Measurements from ENCODE around the gene FNDC3B. TPM values are rescaled to one million over a fixed set of nuclear protein-coding genes. Genes with fewer than 3 reads are reported as not detected.

FNDC3B gene
- total RNA-seq, 1 donor from 2014 or later, result 153 TPM

DNA sequence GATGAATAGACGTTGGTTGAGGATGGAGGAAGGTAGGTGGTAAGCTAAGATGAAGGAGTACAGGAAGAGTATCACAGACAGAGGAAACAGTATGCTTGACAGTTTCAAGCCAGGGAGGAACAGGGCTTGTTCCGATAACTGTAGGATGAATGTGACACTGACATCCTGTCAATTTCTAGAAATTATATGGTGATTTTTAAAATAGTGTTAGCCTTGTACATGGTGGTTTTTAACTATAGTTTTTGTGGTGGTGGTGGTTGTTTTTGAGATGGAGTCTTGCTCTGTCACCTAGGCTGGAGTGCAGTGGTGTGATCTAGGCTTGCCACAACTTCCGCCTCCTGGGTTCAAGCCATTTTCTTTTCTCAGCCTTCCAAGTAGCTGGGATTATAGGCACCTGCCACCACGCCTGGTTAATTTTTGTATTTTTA is 92.8 kb downstream of the FNDC3B start:
- Histone ChIP-seq H3K4me1 (peaks cover 98% of the 10 kb centered on the region), H3K9me3 (no peaks in the 10 kb centered on the region), H3K27ac (peak overlapping the region; percentile 83), H3K27me3 (ENCODE audit: low read depth) (no peaks in the 10 kb centered on the region), H3K4me3 (no peak overlapping the region), H3K36me3 (no peaks in the 10 kb centered on the region)
- intact Hi-C loops (cut with DNase I), result no loop called here
- no peak for DNase-seq
- TF ChIP-seq, protein P1, sequence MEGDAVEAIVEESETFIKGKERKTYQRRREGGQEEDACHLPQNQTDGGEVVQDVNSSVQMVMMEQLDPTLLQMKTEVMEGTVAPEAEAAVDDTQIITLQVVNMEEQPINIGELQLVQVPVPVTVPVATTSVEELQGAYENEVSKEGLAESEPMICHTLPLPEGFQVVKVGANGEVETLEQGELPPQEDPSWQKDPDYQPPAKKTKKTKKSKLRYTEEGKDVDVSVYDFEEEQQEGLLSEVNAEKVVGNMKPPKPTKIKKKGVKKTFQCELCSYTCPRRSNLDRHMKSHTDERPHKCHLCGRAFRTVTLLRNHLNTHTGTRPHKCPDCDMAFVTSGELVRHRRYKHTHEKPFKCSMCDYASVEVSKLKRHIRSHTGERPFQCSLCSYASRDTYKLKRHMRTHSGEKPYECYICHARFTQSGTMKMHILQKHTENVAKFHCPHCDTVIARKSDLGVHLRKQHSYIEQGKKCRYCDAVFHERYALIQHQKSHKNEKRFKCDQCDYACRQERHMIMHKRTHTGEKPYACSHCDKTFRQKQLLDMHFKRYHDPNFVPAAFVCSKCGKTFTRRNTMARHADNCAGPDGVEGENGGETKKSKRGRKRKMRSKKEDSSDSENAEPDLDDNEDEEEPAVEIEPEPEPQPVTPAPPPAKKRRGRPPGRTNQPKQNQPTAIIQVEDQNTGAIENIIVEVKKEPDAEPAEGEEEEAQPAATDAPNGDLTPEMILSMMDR (IDR thresholded peaks at IDR 0.05), result no peak
- no peak for ATAC-seq

DNA sequence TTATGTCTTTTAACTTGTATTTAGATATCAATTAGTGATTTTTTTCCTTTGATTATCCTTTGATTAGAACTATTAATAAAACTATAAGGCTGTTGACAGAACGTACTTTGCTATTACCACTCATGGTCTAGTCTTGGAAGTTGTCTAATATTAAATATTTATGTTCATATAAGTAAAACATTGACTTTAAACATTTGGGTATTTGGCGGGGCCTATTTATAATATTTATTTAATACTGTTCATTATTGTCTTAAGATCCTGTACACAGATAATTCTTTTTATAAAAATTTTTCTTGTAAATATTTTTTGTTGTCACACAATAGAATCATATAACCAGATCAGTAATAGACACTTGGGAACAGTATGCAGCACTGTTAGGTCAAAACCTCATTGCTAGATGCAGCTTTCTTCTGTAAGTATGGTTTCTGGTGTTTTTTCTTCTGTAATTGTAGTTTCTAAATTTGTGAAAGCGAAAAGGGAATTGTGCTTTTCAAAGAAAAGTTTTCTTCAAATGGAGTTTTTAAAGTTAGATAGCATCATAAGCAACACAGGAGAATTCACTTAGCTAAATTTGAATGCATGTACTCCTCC is 93.4 kb downstream of the FNDC3B start:
- Histone ChIP-seq H3K27me3 (ENCODE audit: low read depth) (no peaks in the 10 kb centered on the region), H3K4me3 (no peak overlapping the region), H3K27ac (peak overlapping the region; percentile 83), H3K36me3 (no peaks in the 10 kb centered on the region), H3K9me3 (no peaks in the 10 kb centered on the region), H3K4me1 (peaks cover 98% of the 10 kb centered on the region)
- intact Hi-C loops (cut with DNase I), result no loop called here
- TF ChIP-seq, protein P1 (IDR thresholded peaks at IDR 0.05), result no peak
- no peak for ATAC-seq
- DNase-seq, result no peak

DNA sequence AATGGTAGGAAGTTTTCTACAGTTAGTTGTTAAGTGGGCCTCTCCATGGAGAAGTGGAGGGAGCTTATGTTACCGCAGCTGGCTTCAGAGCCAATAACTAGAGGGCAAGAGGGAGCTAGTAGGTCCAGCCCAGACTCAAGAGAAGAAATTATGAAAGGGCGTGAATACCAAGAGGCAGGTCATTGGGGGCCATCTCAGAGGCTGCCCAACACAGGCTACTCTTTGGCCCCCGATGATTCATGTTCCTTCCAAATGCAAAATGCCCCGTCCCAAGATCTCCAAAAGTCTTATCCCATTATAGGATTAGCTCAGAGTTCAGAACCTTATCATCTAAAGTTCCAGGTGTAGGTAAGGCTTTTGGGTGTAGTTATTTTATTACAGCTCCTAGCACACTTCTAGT is 94.5 kb downstream of the FNDC3B start:
- TF ChIP-seq, protein P1 (IDR thresholded peaks at IDR 0.05), result no peak
- DNase-seq (no peak), ATAC-seq (no peak)
- Histone ChIP-seq H3K9me3 (no peaks in the 10 kb centered on the region), H3K4me3 (no peak overlapping the region), H3K36me3 (no peaks in the 10 kb centered on the region), H3K27ac (peak overlapping the region; percentile 46), H3K4me1 (peaks cover 98% of the 10 kb centered on the region), H3K27me3 (ENCODE audit: low read depth) (no peaks in the 10 kb centered on the region)
- intact Hi-C loops (cut with DNase I), result no loop called here

DNA sequence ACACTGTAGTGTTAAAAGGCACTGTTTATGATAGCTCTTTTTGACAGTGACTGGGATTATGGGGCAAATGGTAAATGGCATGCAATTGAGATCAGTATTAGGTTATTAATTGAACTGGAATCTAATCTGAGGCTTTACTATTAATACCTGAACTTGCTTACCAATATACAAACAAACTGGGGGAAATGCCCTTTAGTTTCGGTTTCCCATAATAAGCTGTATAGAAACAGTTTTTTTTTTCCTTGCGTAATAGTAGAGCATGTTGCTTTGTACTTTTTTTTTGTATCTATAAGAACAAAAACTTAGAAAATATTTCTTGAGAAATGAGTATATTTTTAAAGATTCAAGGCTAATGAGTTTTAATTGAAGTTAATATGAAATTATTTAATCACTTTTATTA is 95.0 kb downstream of the FNDC3B start:
- Histone ChIP-seq H3K27ac (peak overlapping the region; percentile 46), H3K9me3 (no peaks in the 10 kb centered on the region), H3K4me3 (no peak overlapping the region), H3K27me3 (ENCODE audit: low read depth) (no peaks in the 10 kb centered on the region), H3K4me1 (peaks cover 98% of the 10 kb centered on the region), H3K36me3 (no peaks in the 10 kb centered on the region)
- TF ChIP-seq, protein P1 (IDR thresholded peaks at IDR 0.05), result no peak
- DNase-seq (no peak), ATAC-seq (no peak)
- intact Hi-C loops (cut with DNase I), result no loop called here

- TF ChIP-seq, protein P1 (IDR thresholded peaks at IDR 0.05), result no peak
- ATAC-seq (no peak), DNase-seq (no peak)
- H3K4me3 ChIP-seq, result no peak overlapping the region
- no peaks in the 10 kb centered on the region for H3K36me3 ChIP-seq
- no peak overlapping the region for H3K27ac ChIP-seq
- intact Hi-C loops (cut with DNase I), result no loop called here
- H3K4me1 ChIP-seq, result peaks cover 98% of the 10 kb centered on the region
- H3K27me3 ChIP-seq (ENCODE audit: low read depth), result no peaks in the 10 kb centered on the region
- no peaks in the 10 kb centered on the region for H3K9me3 ChIP-seq
Measured at GRCh38 chr3:172135185-172135584, 95.8 kb downstream of the FNDC3B start.
